NCI-H2107 (cell line): ENCODE results near the gene GAS7.
"Not testable (repeated sequence)": the region's sequence is repeated elsewhere in the genome, so short reads cannot be mapped to it uniquely, and the experiment has no call there.

Source experiments
- DNase-seq: peaks from one replicate; lab custom pipeline; 2025; lab: John Stamatoyannopoulos, UW

Gene GAS7

DNA sequence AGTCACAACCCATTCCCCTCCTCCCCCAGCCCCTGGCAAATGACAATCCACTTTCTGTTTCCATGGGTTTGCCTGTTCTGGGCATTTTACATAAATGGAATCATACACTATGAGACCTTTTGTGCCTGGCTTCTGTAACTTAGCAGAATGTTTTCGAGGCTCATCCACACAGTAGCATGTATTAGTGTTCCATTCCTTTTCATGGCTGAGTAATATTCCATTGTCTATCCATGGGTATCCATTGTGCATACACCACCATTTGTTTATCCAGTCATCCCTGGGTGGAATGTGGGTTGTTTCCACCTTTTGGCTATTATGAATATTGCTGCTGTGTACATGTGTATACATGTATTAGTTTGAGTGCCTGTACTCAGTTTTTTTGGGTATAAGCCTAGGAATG is 259.6 kb downstream of the GAS7 start:
- DNase-seq = no peak

- no peak for DNase-seq
Observed at GRCh38 chr17:9937901-9938300, 260.5 kb downstream of the GAS7 start.

- DNase-seq = no peak
Observed at GRCh38 chr17:9937241-9937761, 261.1 kb downstream of the GAS7 start.

DNA sequence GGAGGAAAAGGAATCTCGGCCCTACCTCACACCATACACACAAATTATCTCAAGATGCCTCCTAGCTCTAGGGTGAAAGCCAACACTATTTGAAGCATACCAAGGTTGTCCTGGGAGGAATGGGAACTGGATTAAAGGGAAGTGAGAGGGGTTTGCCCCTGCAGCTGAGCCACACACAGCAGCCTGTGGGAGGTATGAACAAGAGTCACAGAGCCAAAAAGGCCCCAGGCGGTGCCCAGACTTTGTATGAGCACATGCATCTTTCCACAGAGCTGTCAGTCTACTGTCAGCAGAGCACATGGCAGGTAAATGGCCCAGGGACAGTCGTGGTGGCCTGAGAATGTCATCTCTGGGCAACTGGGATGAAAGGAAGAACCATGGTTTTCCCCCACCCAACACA is 262.3 kb downstream of the GAS7 start:
- DNase-seq = no peak

GRCh38 chr17:9935408-9935807 is 263.0 kb downstream of the GAS7 start:
- DNase-seq = no peak

- no peak for DNase-seq
Observed at GRCh38 chr17:9934331-9934730, 264.1 kb downstream of the GAS7 start.

DNA sequence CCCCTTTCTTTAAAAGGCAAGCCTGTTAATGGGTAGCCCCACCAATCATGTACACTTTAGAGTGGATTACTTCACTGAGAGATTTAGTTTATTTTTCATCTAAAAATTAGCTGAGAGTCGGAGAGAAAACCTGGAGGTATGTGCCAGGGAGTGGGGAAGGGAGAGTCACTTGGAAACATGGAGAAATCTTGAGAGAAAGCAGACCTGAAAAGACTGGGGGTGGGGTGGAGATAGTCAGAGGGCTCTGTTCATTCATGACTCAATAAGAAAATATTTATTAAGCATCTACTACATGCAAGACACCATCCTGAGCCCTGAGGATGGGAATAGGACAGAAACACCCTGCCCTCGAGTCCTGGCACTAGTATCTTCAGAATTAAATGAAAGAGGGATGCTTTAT is 265.9 kb downstream of the GAS7 start:
- DNase-seq = no peak

DNA sequence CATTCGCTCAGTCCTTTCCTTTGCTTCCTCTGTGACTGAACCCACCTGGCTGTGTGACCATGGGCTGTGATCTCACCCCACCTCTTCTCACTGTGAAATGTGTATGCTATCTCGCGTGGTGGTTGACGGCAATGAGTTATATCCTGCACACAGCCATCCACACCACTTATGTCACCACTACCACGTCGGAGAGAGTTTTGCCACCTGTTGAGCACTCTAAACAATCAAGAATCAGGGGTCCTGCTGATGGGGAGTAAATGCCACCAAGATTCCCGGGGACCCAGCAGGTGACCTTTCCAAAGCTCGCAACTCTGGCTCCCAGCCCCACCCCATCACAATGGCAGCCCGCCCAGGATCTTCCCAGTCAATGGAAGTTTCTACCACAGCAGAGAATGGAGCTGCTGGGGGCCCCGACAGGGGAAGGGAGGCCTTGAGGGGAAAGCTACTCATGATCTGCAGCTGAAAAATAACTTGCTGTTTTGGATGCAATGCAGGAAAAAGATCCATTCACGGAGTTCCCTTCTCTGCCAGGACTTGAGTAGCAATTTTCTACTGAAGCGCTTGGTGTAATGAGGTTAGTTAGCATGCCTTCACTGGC is 267.2 kb downstream of the GAS7 start:
- no peak for DNase-seq

DNA sequence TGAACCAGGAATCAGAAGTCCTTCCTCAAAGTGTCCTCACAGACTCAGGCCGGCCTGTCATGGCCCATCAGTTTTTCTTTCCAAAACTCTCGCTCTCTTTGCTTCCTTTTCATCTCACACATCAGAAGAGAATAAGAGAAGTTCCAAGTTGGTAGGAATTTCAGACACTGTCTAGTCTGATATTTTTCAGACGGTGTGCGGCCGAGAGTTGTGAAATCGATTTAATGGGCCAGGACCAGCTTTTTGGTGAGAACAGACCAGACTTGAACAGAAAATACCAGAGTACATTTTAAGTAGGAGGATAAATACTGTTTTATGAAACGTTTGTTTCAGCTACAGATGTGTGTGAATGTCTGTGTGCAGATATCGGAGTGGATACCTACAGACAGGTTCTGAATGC is 268.5 kb downstream of the GAS7 start:
- no peak for DNase-seq

DNA sequence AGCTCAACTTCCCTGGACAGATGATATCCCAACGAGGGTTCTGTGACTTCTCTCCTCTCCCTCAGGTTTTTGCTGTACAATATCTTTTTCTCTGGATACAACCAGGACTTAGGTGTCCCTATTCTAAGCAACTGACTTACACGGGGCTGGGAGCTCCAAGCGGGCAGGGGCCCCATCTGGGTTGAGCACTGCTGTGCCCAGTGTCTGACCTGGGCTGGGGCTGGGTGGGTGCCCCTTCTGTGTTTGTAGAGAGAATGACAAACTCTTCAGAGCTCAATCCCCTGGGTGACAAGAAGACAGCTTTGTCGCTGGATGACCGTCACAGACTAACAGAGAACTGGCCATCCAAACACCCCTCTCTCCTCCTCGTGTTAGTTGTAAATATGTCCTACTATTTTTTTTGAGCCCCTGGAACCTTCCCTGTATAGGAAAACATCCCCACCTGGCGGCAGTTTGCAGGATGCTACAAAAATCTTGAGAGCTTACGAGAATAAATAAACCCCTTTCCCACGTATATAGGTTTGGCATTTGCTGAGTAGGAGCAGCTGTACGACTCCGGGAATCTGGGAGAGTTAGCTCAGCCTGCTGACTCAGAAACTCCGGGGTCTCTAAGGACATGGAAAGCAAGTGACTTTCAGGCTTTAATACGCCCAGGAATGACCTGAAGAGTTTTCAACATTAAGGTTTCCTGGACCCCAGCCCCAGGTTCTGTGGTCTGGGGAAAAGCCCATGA is 269.6 kb downstream of the GAS7 start:
- no peak for DNase-seq

DNA sequence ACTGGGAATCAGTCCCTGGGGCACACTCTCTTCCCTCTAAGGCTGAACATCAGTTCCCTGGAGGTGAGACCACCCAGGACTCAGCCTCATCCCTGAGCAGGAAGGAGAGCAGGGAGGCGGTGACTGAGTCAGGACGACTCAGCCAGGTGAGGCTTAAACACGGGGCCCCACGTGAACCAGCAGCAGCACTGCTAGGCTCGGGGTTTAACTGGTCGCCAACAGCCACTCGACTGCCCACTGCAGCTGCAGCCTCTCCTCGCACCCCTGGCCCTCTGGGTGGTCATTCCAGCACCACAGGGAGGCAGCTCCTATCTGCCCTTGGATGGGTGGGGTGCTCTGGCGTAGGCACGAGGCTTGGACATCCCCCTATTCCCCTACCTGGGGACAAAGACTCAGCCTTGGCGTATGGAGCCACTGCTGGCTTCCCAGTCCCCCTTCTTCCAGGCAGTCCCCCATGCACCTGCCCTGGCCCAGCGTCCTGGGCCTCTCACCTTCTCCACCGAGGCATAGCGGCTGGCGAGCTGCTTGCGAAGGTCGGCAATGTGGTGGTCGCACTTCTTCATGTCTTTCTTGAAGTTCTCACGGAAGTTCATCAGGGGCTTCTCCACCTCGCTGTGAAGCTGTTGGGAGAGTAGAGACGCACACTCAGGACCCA is 272.1 kb downstream of the GAS7 start:
- no peak for DNase-seq

DNA sequence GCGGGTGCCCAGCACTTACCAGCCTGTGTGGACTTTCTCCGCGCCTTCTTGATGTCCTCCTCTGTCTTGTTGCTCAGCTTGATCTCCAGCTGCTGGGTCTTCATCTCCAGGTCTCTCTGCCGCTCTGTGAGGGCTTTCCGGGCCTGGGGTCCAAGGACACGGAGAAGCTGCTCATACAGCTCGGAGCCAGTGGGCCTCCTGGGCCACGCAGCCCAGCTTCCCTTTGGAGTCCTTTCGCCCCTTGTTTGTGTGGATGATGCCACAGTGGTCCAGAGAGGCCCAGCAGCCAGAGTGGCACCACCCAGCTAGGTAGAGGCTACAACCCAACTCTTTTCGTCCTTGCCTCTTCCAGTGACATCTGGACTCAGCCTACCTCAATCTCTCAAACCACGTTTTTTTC is 272.9 kb downstream of the GAS7 start:
- no peak for DNase-seq

- DNase-seq = no peak
Observed at GRCh38 chr17:9924735-9925191, 273.6 kb downstream of the GAS7 start.

DNA sequence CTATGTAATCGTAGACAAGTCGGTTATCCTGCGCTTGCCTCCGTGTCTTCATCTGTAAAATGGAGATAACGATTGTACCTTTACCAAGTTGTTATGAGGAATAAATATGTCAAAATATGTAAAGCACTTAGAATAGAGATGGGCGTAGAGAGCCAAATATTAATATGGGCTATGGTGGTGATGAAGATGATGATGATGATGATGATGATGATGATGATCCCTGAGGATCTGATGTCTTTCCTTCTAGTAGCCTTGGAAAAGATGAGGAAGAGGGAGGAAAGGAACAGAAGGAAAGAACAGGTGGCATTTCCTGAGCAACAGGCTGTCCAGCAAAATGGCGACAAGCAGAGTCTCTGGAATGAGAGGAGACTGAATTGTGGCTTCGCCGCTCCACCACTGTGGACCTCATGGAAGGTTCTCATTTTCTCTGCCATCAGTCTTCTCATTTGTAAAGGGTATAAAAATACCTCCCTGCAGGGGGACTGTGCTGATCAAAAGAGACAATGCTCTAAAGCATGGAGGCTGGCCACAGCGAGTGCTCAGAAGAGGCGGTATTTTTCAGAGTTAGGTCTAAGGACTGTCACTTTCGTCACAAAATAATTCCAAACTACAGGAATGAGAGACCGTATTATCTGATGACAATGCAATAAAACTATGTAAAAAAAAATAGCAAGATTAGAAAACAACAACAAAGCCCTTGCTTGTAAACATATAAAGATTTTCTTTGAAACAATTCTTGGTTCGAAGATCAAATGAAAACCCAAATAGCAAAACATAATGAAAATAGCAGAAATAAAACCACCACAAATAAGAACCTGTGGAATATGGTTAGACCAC is 276.2 kb downstream of the GAS7 start:
- no peak for DNase-seq

DNA sequence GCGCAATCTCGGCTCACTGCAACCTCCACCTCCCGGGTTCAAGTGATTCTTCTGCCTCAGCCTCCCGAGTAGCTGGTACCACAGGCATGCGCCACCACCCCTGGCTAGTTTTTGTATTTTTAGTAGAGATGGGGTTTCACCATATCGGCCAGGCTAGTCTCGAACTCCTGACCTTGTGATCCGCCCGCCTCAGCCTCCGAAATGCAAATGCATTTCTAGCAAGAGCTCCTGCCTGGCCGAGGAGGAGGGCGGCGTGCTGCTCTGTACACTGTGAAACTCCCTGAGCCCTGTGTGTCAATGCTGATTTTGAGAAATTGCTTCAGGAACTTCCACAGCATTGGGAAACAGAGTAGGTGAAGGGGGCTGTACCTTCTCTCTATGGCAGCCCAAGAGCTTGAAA is 277.2 kb downstream of the GAS7 start:
- DNase-seq = not testable (repeated sequence)

DNA sequence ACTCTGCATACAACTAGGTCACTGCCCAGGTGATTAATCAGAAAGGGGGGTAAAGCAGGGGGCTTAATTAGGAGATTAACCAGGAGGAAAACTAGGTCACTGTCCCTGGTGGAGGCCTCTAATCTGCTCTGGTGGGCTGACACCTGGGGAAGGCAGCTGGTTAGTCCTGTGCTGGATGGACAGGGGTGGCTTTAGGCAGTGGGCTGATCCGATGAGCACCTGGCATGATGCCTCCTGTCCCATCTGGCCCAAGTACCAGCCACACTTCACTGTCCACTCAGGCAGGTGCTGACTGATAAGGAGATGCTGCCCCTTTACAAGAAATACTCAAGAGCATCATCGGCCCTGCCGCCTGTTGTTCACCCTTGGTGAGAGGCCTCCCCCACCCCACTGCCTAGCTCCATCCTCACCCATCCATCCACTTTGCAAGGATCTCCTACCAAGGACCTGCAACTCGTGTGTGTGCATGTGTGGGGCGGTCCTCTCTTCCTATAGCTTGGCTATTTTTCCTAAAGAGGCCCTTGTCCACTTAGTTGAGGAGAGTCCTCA is 279.5 kb downstream of the GAS7 start:
- DNase-seq = no peak

GRCh38 chr17:9918352-9918751 is 280.1 kb downstream of the GAS7 start:
- DNase-seq = no peak

DNA sequence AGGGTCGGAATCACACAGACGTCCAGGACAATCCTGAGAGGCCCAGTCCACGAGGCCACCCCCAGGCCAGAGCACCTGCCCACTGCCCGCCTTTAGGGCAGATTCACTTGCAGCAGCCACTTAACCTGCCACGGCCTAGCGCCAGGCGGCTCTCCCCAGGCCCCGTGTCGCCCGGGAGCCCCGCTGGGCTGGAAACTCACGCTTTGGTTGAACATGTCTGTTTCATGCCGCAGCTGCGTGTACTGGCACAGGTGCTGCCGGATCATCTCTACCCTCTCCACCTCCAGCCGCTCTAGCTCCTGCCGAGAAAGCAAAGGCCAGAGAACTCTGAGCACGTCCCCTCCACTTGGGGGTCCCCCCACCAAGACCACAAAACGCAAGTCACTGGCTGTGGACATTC is 280.6 kb downstream of the GAS7 start:
- no peak for DNase-seq

DNA sequence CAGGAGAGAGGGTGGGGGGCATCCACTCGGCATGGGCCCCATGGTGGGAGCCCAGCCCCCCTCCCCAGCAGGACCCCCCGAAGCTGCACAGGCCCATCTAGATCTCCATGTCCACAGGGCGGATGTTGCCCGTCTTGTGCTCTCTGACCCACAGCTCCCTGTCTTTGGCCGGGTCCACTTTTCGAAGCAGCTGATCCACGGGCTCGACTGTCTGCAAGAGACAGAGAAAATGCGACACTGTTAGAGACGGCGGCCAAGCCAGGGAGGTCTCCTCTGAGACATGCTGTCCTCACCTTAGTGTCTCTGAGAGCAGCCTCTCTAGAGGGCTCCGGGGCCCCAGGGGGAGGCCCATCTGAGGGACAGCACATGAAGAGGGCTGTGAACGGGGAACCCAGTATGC is 281.3 kb downstream of the GAS7 start:
- no peak for DNase-seq

GRCh38 chr17:9916108-9916507 is 282.3 kb downstream of the GAS7 start:
- DNase-seq = no peak

DNA sequence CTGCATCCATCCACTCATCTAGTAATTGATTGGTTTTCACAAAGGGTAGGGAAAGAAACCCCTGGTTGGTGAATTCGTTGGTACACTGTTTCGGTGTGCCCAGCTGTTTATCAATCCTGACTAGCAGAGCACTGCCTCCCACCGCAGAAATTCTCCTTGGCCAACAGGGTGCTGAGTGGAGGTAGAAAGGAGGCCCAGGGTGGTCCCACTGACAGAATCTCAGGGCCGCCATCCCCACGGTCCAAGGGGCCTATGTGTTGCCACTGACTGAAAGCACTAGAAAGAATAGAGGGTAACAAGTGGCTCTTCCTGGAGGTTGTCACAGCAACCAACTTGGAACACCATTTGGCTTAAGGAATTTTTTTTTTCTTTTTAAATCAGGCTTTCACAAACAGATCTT is 284.9 kb downstream of the GAS7 start:
- DNase-seq = no peak
